Osteoblast (primary cell): ENCODE data around the gene DPH6. TPM values are rescaled to one million over a fixed set of nuclear protein-coding genes. Genes with fewer than 3 reads are reported as not detected.

Experiments used
- DNase-seq: peaks from one replicate; pipeline ENCODE4 v3.0.0; 2011; ENCODE audit warnings: low spot score, mixed read lengths; ENCODE audit not compliant: insufficient read length; ENCODE audit errors: missing footprints
- H2AFZ ChIP-seq: 2 replicates; pipeline ENCODE4 v1.6.0; 2011; ENCODE audit warnings: mild to moderate bottlenecking, low read length
- H3K27ac ChIP-seq: 2 replicates; pipeline ENCODE4 v1.5.1; 2011; ENCODE audit warnings: mild to moderate bottlenecking, low read depth, low read length, moderate library complexity
- H3K27me3 ChIP-seq: 2 replicates; pipeline ENCODE4 v1.6.0; 2012; ENCODE audit warnings: mild to moderate bottlenecking, control low read depth, inconsistent platforms, low read length, moderate library complexity; ENCODE audit not compliant: insufficient read depth
- H3K36me3 ChIP-seq: 2 replicates; pipeline ENCODE4 v1.5.1; 2011; ENCODE audit warnings: mild to moderate bottlenecking, low read length, control low read depth, moderate library complexity; ENCODE audit not compliant: insufficient read depth
- H3K4me1 ChIP-seq: 2 replicates; pipeline ENCODE4 v1.5.1; 2011; ENCODE audit warnings: mild to moderate bottlenecking, low read length, control low read depth, moderate library complexity; ENCODE audit not compliant: insufficient read depth
- H3K4me2 ChIP-seq: 2 replicates; pipeline ENCODE4 v1.6.0; 2011; ENCODE audit warnings: mild to moderate bottlenecking, low read length; ENCODE audit not compliant: insufficient read depth
- H3K4me3 ChIP-seq: fragments of 200-600 bp; sonication (generic); 3 replicates; pipeline ENCODE4 v1.5.1; 2012; ENCODE audit warnings: mild to moderate bottlenecking, low read length, inconsistent platforms; ENCODE audit not compliant: insufficient read depth
- H3K79me2 ChIP-seq: 2 replicates; pipeline ENCODE4 v1.6.0; 2012; ENCODE audit warnings: mild to moderate bottlenecking, low read length, control low read depth, inconsistent platforms; ENCODE audit not compliant: insufficient read depth
- H3K9me3 ChIP-seq: 2 replicates; pipeline ENCODE4 v1.5.1; 2011; ENCODE audit warnings: low read depth, low read length, control low read depth
- H4K20me1 ChIP-seq: 2 replicates; pipeline ENCODE4 v1.6.0; 2012; ENCODE audit warnings: mild to moderate bottlenecking, low read length, control low read depth; ENCODE audit not compliant: insufficient read depth
- CTCF ChIP-seq: IDR thresholded peaks from 2 replicates; pipeline ENCODE4 v1.5.1; 2011; ENCODE audit warnings: mild to moderate bottlenecking, low read depth, low read length, moderate library complexity; ENCODE audit errors: extremely low read depth
- total RNA-seq: library from RNA; depleted of rRNA; stranded (reverse); fragments of >200 nt; gene quantifications from 2 replicates; pipeline ENCODE4 v1.2.3, GENCODE V29; 2012

DPH6 gene
- total RNA-seq, 1 donor = 20.6 TPM

DNA sequence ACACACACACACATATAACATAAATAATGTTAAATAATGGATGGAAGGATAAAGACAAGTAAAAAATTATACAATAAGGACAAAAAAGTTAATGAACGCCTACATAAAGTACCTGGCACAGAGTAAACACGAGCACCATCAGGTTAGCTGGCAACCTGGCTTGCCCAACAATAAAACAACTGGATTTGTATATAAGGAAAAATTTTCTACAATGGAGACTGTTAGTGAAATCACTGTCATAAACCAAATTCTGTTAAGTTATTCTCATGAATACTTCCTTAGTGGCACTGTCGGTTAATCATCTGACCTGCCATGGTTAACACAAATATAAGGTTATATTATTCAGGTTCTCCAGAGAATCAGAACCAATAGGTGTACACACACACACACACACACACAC lies 54.8 kb downstream of the DPH6 start:
- H2AFZ ChIP-seq = no peak overlapping the region
- H3K36me3 ChIP-seq = no peaks in the 10 kb centered on the region
- H3K4me1 ChIP-seq = no peaks in the 10 kb centered on the region
- no peak overlapping the region for H3K27ac ChIP-seq
- H3K79me2 ChIP-seq = no peaks in the 10 kb centered on the region
- no peak for TF ChIP-seq CTCF
- no peaks in the 10 kb centered on the region for H3K27me3 ChIP-seq
- no peak overlapping the region for H3K4me2 ChIP-seq
- no peaks in the 10 kb centered on the region for H4K20me1 ChIP-seq
- no peak overlapping the region for H3K4me3 ChIP-seq
- no peak for DNase-seq
- no peaks in the 10 kb centered on the region for H3K9me3 ChIP-seq

DNA sequence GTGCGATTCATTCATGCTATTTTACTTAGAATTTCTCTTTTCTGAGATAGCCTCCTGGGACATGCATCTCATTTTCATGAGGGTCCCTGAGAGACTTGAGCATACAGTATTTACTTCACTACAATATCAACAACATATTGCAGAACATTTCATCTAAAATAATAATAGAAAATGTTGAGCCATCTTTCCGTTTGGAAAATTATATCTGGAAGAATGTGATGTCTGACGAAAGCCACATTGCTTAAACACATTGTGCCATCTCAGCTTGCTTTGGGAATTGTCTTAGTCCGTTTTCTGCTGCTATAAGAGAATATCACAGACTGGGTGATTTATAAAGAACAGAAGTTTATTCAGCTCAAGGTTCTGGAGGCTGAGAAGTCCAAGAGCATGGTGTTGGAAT lies 55.5 kb downstream of the DPH6 start:
- no peak overlapping the region for H3K4me3 ChIP-seq
- H4K20me1 ChIP-seq = no peaks in the 10 kb centered on the region
- no peak overlapping the region for H3K4me2 ChIP-seq
- H3K27ac ChIP-seq = no peak overlapping the region
- no peak for TF ChIP-seq CTCF
- H3K4me1 ChIP-seq = no peaks in the 10 kb centered on the region
- H3K9me3 ChIP-seq = no peaks in the 10 kb centered on the region
- no peak for DNase-seq
- H3K36me3 ChIP-seq = no peaks in the 10 kb centered on the region
- no peaks in the 10 kb centered on the region for H3K79me2 ChIP-seq
- H3K27me3 ChIP-seq = no peaks in the 10 kb centered on the region
- no peak overlapping the region for H2AFZ ChIP-seq

- Histone ChIP-seq H3K9me3 (no peaks in the 10 kb centered on the region), H3K27me3 (no peaks in the 10 kb centered on the region), H3K79me2 (no peaks in the 10 kb centered on the region), H3K36me3 (no peaks in the 10 kb centered on the region), H2AFZ (no peak overlapping the region), H3K27ac (no peak overlapping the region), H4K20me1 (no peaks in the 10 kb centered on the region), H3K4me3 (no peak overlapping the region), H3K4me2 (no peak overlapping the region), H3K4me1 (no peaks in the 10 kb centered on the region)
- DNase-seq = no peak
- TF ChIP-seq CTCF = no peak
These were observed 58.5 kb downstream of the DPH6 start for GRCh38 chr15:35487417-35487816.

- no peaks in the 10 kb centered on the region for H3K79me2 ChIP-seq
- no peaks in the 10 kb centered on the region for H3K27me3 ChIP-seq
- no peak for TF ChIP-seq CTCF
- H3K36me3 ChIP-seq = no peaks in the 10 kb centered on the region
- no peak overlapping the region for H2AFZ ChIP-seq
- H3K27ac ChIP-seq = no peak overlapping the region
- no peaks in the 10 kb centered on the region for H4K20me1 ChIP-seq
- no peaks in the 10 kb centered on the region for H3K9me3 ChIP-seq
- no peak for DNase-seq
- H3K4me3 ChIP-seq = no peak overlapping the region
- peaks cover 3% of the 10 kb centered on the region for H3K4me1 ChIP-seq
- H3K4me2 ChIP-seq = no peak overlapping the region
These were observed 59.7 kb downstream of the DPH6 start for GRCh38 chr15:35486296-35486695.
